8988T (cell line): ENCODE data around the gene PPP1CC.
A peak's percentile ranks its signal among the peaks of the same experiment; 100 is the strongest.
"Not testable (repeated sequence)": the region's sequence is repeated elsewhere in the genome, so short reads cannot be mapped to it uniquely, and the experiment has no call there.

ENCODE experiments used
- DNase-seq: peaks from one replicate; pipeline ENCODE4 v3.0.0; 2011

The PPP1CC gene

GRCh38 chr12:110750784-110751461 lies 8.2 kb upstream of the PPP1CC start:
- DNase-seq = no peak

GRCh38 chr12:110746550-110746949 lies 3.9 kb upstream of the PPP1CC start:
- no peak for DNase-seq

- DNase-seq = no peak
Observed at GRCh38 chr12:110745542-110746284, 3.0 kb upstream of the PPP1CC start.

- DNase-seq = peak; percentile 71
Observed at GRCh38 chr12:110744601-110745264, 2.0 kb upstream of the PPP1CC start.

- no peak for DNase-seq
Observed at GRCh38 chr12:110744151-110744571, 1.5 kb upstream of the PPP1CC start.

- DNase-seq = no peak
Observed at GRCh38 chr12:110743571-110744093, 941 bp upstream of the PPP1CC start.

- no peak for DNase-seq
Observed at GRCh38 chr12:110742096-110742717, 484 bp downstream of the PPP1CC start.

GRCh38 chr12:110741341-110742095 lies 1.2 kb downstream of the PPP1CC start:
- no peak for DNase-seq

GRCh38 chr12:110739894-110740293 lies 2.8 kb downstream of the PPP1CC start:
- no peak for DNase-seq

- DNase-seq = no peak
Observed at GRCh38 chr12:110739488-110739887, 3.2 kb downstream of the PPP1CC start.

- no peak for DNase-seq
Observed at GRCh38 chr12:110737532-110737931, 5.2 kb downstream of the PPP1CC start.

- DNase-seq = not testable (repeated sequence)
Observed at GRCh38 chr12:110737016-110737415, 5.7 kb downstream of the PPP1CC start.

GRCh38 chr12:110733900-110734299 lies 8.8 kb downstream of the PPP1CC start:
- no peak for DNase-seq

GRCh38 chr12:110733089-110733715 lies 9.5 kb downstream of the PPP1CC start:
- DNase-seq = no peak

GRCh38 chr12:110732572-110732971 lies 10.1 kb downstream of the PPP1CC start:
- DNase-seq = no peak

- DNase-seq = no peak
Observed at GRCh38 chr12:110731479-110731878, 11.2 kb downstream of the PPP1CC start.

GRCh38 chr12:110728628-110729027 lies 14.1 kb downstream of the PPP1CC start:
- no peak for DNase-seq

- no peak for DNase-seq
Observed at GRCh38 chr12:110726708-110727369, 15.9 kb downstream of the PPP1CC start.

GRCh38 chr12:110726028-110726427 lies 16.7 kb downstream of the PPP1CC start:
- DNase-seq = no peak

- DNase-seq = no peak
Observed at GRCh38 chr12:110725267-110725666, 17.4 kb downstream of the PPP1CC start.

GRCh38 chr12:110722892-110723291 lies 19.8 kb downstream of the PPP1CC start:
- not testable (repeated sequence) for DNase-seq
